ENCODE data around the gene AMPD3.

Gene AMPD3

DNA sequence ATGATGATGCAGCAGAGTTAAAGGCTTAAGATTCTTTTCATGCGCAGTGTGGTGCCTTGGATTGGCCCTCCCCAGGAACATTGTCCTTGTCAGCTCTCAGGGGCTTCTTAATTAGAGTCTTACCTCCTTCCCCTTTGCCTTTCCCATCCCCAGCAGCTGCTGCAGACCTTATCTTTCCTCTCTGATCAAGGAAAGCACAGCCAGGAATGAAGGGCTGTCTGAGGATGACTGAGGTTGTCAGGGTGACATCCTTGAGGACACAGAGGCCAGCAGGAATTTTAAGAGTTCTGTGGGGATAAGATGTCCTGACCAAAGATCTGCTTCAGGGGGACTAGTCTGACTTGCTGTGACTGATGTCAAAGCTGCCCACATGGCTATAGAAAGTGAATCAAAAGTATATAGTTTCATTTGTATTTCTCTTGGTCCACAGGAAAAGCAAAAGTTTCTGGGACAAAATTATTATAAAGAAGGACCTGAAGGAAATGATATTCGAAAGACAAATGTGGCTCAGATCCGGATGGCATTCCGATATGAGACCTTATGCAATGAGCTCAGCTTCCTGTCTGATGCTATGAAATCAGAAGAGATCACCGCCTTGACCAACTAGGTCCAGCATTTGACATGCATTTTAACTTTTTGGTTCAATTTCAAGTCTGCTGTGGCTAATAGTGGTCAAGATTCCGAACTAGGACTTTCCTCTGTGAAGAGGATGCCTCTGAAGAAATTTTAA is 50.4 kb downstream of the AMPD3 start:
- DNase-seq = no peak

DNA sequence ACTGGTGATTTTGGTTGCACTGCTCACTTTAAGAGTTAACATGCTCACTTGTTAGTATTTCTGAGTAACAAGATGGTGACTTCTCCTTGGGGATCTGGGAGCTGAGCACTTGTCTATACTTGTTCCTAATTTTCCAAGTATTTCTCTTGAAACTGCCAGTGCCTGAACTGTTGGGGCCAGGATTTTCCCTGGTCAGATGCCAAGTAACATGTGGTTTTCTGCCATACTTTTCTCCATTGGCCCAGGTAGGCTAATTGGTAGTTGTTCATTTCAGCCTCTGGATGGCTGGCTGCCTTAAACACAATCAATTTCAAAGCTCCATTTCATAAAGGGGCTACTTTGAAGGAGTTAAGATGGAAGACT is 50.9 kb downstream of the AMPD3 start:
- DNase-seq = no peak

DNA sequence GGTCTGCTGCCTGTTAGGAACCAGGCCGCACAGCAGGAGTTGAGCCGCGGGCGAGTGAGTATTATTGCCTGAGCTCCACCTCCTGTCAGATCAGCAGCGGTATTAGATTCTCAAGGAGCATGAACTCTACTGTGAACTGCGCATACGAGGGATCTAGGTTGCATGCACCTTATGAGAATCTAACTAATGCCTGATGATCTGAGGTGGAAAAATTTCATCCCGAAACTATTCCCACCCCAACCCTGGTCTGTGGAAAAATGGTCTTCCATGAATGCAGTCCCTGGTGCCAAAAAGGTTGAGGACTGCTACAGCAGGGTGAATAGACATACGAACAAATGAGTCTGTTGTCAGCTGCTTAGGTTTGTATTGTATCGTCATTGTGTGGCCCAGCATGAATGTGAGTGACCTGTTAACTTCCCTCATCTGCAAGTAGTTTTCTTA is 56.1 kb downstream of the AMPD3 start:
- no peak for DNase-seq

DNA sequence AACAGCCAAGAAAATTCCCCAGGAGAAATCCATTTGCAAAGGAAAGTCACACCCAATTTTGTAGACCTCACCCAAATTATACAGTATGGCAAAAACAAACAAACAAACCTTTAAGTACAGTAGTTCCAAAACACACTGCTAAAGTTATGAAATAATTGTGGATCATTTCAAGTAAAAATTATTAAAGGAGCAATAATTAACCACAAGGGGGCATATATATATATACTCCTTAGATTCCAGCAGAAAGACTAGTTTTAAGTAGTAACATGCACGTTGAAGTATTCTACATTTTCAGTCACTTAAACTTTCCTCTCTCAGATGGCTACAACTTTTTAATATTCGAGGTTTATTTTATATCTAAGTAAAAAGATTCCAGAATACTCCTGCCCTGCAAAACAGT is 59.1 kb downstream of the AMPD3 start:
- DNase-seq = no peak

DNA sequence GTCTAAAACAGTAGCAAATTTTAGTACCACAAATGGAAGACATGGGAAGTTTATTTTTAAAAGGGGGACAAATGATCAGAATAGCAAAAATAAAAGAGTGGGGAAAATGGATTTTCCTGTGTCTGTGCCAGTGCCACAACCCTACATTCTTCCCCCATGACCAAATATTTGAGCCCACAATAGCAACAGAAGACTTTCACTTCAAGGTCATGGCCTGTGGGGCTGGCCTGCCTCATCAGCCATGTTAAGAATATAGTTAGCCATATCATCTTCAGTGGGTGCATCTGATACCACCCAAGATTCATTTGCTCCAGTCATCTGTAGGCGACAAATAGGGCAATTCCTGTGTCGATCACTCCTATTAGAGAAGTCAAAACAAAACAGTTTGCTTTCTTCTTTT is 59.6 kb downstream of the AMPD3 start:
- DNase-seq = no peak

DNA sequence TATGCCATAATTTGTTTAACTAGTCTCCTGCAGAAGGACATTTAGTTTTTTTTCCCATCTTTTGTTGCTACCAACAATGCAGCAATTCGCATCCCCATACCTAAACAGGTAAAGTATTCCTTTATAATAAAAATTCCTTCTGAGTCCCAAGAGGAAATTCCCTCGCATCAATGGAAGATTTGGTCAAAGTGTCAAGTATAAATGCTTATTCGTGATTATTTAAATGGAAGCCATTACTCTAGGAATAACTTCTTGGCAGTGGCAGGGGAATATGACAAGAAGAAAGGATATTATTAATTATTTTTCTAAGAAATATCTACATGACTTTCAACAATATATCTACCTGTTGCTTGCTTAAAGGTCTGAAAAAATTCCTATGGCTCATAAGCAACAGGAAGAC is 60.4 kb downstream of the AMPD3 start:
- no peak for DNase-seq

DNA sequence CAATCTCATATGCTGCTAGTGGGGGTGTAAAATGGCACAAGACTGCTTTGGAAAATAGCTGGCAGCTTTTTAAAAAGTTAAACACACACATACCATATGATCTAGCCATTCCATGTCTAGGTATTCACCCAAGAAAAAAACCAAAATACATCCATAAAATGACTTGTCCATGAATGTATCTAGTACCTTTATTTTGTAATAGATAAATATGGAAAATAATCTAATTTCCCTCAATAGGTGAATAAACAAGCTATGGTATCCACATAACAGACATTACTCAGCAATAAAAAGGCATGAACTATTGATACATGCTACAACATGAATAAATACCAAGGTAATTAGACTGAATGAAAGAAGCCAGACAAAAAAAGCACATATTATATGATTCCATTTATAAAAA is 63.1 kb downstream of the AMPD3 start:
- no peak for DNase-seq

DNA sequence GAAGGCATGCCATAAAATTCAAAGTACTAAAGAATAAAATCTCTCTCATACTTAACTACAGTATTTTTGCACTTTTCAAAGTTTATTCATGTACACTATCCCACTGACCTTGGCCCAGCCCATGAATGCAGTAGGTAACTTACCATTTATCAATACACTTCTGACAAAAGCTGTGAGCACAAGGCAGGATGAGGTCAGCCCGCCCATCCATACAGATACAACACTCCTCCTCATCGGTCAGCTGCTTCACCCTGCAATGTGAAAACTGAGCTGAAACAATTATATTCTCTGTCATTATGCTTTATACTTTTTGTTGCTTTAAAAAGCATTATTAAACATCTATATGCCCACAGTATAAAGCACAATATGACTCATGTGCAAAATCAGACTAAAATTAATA is 63.8 kb downstream of the AMPD3 start:
- DNase-seq = no peak

DNA sequence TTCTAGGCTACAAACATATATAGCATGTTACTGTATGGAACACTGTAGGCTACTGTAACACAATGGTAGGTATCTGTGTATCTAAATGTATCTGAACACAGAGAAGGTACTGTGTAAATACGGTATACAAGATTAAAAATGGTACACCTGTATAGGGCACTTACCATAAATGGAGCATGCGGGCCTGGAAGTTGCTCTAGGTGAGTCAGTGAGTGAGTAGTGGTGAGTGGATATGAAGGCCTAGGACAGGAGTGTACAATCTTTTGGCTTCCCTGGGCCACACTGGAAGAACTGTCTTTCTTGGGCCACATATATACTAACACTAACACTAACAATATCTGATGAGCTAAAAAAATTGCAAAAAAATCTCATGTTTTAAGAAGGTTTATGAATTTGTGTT is 64.6 kb downstream of the AMPD3 start:
- no peak for DNase-seq

DNA sequence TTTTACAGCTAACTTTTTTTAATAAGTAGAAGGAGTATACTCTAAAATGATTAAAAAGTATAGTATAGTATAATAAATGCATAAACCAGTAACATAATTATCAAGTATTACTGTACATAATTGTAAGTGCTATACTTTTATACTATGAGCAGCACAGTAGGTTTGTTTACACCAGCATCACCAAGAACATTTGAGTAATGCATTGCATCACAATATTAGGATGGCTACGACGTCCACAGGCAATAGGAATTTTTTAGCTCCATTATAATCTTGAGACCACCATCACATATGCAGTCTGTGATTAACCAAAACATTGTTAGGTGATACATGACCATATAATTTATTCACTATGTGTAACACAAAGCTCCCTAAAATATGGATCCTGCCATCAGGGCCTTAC is 65.5 kb downstream of the AMPD3 start:
- no peak for DNase-seq

DNA sequence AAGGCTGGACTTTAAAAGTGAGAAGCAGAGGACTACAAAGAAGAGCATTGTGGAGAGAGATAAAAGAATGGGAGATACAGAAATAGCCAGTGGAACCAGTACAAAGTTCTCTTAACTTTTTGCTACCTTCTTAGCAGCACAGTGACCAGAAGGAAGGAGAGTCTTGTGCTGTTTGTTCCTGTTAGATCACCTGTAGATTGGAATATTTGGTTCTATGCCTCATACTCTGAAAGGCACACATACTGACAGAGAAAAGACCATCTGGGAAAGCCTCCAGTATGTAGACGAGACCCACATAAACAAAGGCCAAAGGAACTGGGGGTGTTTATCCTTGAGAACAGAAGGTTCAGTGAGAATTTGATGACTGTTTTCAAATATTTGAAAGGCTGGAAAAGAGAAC is 67.2 kb downstream of the AMPD3 start:
- no peak for DNase-seq

DNA sequence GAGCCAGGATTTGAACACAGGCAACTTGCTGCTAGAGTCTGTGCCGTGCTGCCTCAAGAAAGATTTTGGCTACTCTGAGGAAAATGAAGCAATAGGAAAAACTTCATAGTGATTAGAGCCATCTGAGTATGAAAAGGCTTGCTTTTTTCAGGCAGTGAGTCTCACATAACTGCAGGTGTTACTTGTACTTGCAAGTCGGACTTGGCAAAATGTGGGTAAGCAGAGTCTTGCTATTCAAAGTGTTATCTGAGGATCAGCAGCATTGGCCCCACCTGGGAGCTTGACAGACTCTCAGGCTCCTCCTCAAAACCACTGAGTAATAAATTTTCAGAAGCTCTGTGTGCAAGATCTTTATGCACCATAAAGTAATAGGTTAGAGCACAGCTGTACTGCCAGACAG is 67.9 kb downstream of the AMPD3 start:
- no peak for DNase-seq

DNA sequence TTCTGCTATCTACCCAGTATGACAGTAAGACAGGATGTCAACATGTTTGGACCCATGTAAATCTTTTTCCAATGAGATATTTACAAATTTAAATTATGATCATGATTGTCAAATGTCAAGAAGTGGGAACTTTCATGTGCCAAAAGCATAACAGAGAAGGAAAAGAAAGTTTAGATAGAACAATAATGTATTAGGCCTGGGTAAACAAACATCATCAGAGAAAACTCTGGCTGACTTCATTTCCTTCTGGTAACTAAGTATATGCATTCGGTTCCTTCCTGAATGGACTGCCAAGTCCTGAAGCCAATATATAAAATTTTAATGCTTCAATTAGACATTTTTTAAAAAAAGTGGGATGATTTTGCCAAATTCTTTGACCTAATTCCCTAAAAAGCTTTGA is 69.4 kb downstream of the AMPD3 start:
- no peak for DNase-seq

DNA sequence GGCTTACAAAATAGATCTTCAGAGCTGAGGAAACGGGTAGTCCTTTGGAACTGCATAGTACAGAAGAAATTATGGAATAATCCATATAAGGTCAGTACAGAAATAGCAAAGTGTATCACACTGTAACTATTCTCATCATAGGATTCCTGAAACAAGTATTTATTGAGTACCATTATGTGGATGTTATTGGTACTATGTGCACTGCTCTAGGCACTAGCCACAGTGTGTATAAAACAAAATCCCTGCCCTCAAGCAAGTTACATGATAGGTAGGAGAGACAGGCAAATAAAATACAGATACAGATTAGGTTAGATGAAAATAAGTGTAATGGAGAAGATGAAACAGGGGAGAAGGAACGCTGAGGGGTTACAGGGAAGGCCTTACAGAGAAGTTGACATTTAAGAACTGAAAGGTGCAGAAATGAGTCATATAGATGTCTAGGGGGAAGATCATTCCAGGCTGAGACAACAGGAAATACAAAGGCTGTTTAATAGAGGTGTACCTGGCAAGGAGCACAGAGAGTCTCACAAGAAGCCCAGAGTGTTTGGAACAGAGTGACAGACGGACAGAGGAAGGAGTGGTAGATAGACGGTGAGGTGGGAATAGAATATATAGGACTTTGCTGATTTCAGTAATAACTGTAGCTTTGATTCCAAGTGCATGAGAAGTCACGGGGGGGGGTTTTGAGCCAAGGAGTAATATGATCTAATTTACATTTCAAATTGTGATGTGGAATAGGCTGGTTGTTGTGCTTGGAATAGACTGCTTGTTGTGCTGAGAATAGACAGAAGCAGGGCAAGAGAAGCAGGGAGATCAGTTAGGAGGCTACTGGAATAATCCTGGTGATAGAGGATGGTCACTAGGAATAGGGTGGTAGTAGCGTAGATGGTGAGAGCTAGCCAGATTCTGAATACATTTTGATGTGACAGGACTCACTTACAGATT is 72.2 kb downstream of the AMPD3 start:
- DNase-seq = no peak

DNA sequence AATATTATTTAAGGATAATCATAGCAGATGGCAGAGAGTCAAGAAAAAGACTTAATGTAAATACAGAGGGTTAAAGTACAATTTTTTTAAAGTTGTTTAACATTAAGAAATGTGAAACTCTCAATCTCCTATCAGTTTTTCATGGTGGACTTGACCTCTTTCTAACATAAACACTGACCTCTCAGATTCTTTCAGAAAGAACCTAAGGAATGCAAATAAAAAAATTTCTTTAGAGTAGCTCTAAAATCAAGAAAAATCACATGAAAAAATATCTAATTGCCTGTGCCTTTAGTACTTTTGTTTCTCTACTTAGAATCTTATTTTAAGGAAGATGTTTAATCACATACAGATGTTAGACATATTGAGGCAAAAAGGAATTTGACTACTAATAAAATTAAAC is 73.1 kb downstream of the AMPD3 start:
- no peak for DNase-seq

DNA sequence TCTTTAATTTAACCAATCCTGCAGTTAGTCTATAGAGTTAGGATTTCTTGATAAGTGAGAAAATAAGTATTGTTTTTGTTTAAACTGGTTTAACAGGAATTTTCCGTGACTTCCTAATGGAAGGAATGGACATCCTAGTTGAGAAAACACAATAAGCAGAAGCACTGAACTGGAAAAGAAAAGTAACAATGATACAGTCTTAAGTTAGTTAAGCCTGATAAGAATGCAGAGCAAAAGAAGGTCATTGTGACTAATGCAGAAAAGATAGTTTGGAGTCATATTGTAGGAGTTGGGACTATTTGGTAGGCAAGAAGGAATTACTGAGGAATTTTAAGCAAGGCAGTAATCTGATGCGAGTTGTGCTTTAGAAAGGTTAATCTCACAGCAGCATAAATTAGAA is 74.2 kb downstream of the AMPD3 start:
- DNase-seq = no peak

DNA sequence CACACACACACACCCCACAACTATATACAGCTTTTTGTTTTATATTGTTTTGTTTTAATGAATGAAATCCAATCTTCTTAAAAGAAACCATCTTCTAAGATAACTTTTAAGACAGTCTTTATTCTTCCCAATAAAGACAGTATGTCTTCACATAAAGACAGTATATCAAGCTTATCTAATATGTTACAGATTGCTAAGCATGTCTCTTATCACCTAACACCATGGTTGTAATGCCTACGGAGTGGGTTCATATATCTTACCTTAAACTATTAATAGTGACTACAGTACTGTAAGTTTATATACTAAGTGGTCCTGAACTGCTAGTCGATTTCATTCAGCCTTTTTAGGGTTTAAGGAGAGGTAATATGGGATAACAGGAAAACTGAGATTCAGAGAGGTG is 77.5 kb downstream of the AMPD3 start:
- no peak for DNase-seq

DNA sequence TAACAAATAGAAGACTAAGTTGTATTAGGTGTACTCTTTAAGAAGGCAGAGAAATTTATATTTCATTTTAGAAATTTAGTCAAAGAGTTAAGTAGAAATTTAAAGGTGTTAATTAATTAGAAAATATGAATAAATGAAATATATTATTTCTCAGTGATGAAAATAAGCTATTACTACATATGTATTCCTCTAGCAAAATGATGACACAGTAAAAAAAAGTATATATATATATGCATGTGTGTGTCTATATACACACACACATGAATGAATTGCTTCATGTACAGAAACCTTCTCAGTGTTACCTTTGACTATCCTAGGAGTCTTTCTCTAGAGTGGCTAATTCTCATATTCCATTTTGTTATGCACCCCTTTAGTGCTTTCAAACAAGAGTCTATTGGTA is 78.3 kb downstream of the AMPD3 start:
- no peak for DNase-seq

DNA sequence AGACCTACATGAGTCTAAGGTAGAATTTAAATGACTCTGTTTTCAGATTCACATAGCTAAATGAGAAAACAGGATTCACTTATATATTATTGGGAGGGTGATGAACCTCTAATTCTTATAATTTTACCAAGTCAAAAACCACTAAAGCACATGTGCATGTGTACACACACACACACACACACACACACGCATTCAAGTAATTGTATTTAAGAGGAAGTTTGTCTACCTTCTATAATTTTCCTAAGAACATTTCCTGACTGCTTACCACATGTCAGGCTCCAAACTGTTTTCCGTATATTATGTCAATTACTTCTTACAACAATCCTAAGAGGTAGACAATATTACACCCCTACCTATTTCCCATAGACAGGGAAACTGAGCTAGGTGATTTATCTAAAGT is 79.3 kb downstream of the AMPD3 start:
- no peak for DNase-seq

DNA sequence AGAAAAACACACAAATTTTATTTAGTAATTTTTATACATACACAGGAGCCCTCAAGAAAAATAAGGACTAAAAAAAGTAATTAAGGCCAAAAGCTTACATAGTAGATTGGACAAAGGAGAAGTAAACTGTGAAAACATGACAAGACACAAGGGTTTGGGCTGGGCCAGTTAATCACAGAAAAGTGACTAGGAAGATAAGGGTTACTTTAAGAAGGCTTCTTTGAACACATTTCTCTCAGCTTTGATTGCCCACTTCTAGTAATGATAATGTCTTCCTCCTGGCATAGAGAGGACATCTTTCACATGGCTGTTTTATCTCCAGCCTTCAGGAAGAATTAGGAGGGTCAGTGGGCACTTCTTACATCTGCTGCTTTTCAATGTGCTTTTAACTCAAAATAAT is 82.5 kb downstream of the AMPD3 start:
- no peak for DNase-seq

DNA sequence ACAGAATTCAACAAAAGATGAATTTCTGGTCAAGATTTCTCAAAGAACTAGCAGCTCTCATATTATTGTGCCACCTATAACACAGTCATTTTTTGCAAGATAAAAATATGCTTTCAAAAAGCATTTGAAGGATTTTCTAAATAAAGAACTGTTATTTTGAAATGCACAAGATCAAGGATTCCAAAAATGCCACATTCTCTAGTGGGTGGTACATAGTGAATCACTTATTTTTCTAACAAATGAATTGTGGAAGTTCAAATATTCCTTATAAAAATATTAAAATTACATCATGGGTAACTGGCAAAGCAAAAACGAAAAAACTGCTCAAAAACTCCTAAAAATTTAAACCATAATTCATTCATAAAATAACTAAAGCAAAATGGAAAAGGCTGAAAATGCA is 83.9 kb downstream of the AMPD3 start:
- DNase-seq = no peak

DNA sequence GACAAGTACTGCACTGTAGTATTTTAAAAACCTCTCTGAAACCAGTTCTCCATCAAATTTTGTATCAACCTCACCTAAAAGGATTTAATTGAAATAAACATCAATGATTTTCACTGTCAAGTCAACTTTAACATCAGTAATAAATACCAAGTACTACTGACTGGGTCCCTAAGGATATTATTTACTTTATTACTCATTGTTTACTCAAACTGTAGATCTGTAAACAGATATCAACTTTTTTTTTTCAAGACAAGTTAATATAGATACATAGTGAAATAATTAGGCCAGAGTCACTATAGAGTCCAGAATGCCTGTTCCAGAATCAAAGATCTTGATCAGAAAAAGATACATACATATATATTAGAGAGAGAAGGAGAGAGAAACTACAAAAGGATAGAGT is 84.3 kb downstream of the AMPD3 start:
- DNase-seq = no peak

DNA sequence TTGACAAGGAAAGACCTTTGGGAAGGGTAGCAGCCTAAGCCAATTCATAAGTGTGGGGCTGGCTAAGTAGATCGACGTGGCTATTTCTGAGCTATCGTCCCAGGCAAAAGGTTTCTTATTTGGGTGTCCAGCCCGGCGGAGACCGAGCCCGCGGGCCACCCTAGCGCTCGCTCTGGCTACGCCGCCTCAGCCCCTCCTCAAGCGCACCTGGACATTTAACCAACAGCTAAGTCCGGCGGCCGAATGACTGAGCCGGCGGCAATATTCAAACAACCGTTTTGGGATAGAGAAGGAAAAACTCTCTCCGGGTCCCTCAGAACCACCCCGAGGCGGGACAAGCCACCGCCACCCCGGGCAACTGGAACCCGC is 85.5 kb downstream of the AMPD3 start:
- DNase-seq = no peak

DNA sequence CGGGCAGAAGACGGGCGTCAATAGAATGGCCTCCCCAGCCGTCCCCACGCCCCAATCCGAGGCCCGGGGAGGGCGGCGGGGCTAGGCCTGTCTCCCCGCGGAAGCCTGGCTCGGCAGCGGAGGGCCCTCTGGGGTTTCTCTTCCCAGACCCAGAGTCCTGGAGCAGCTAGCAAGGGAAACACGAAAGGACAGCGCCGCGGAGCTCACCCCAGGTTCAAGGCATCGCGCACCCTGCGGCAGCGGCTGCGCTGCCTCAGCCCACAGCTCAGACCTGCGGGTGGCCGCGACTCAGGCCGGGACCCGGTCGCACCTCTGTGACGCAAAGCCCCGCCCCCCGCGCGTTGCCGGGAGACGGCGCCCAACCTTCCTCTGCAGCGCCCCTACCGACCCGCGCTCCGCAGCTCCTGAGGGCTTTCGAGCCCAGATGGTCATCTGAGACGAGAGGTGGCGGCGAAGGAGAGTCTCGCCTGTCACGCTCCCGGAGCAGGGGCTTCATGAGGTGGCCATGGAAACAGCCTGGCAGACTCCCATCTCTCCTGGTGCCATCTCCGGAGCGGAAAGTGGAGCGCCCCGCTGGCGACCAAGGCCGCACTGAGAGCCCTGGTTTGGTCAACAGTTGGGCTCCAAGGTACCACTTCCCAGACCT is 86.0 kb downstream of the AMPD3 start, which contains the start of gene RNF141:
Gene RNF141, minus strand, starts transcription at position 273 of the 646 bp plus-strand sequence. CDS start 7,029 bp downstream, outside the sequence.
- peak; percentile 86 for DNase-seq
